ENCODE data around the gene METTL6. TPM values are rescaled to one million over a fixed set of nuclear protein-coding genes. Genes with fewer than 3 reads are reported as not detected.

METTL6 gene
- total RNA-seq, 2 donors from 2014 or later, result 12.5 to 14.8 TPM

GRCh38 chr3:15451216-15452113 is 24.1 kb upstream of the METTL6 start:
- no peak overlapping the region for H3K27ac ChIP-seq
- intact Hi-C loops (cut with DNase I), result no loop called here
- H3K9me3 ChIP-seq, result no peaks in the 10 kb centered on the region
- 93% methylated on average over 18 of the region's 18 CpGs for WGBS
- no peaks in the 10 kb centered on the region for H3K27me3 ChIP-seq (replicated peaks; ENCODE audit: insufficient read depth)
- no peak for DNase-seq (ENCODE audit: low spot score)
- no peak for TF ChIP-seq POLR2A (IDR thresholded peaks at IDR 0.05)
- no peak for TF ChIP-seq POLR2AphosphoS5 (IDR thresholded peaks at IDR 0.05)
- TF ChIP-seq CTCF (IDR thresholded peaks at IDR 0.05), result no peak
- H3K4me1 ChIP-seq (replicated peaks), result no peaks in the 10 kb centered on the region
- H3K36me3 ChIP-seq, result no peaks in the 10 kb centered on the region
- H3K4me3 ChIP-seq, result no peak overlapping the region

GRCh38 chr3:15450438-15451215 is 23.3 kb upstream of the METTL6 start:
- Histone ChIP-seq H3K27ac (no peak overlapping the region), H3K9me3 (no peaks in the 10 kb centered on the region), H3K4me3 (no peak overlapping the region), H3K36me3 (no peaks in the 10 kb centered on the region), H3K27me3 (replicated peaks; ENCODE audit: insufficient read depth) (no peaks in the 10 kb centered on the region), H3K4me1 (replicated peaks) (no peaks in the 10 kb centered on the region)
- TF ChIP-seq POLR2A (IDR thresholded peaks at IDR 0.05), result no peak
- TF ChIP-seq CTCF (IDR thresholded peaks at IDR 0.05), result no peak
- no peak for TF ChIP-seq POLR2AphosphoS5 (IDR thresholded peaks at IDR 0.05)
- WGBS, result 97% methylated on average over 12 of the region's 12 CpGs
- intact Hi-C loops (cut with DNase I), result no loop called here
- no peak for DNase-seq (ENCODE audit: low spot score)

- 95% methylated on average over 3 of the region's 3 CpGs for WGBS
- no peaks in the 10 kb centered on the region for H3K36me3 ChIP-seq
- no peak for DNase-seq (ENCODE audit: low spot score)
- TF ChIP-seq CTCF (IDR thresholded peaks at IDR 0.05) (no peak), POLR2AphosphoS5 (IDR thresholded peaks at IDR 0.05) (no peak), POLR2A (IDR thresholded peaks at IDR 0.05) (no peak)
- intact Hi-C loops (cut with DNase I), result no loop called here
- H3K4me3 ChIP-seq, result no peak overlapping the region
- H3K27me3 ChIP-seq (replicated peaks; ENCODE audit: insufficient read depth), result no peaks in the 10 kb centered on the region
- H3K4me1 ChIP-seq (replicated peaks), result no peaks in the 10 kb centered on the region
- no peak overlapping the region for H3K27ac ChIP-seq
- no peaks in the 10 kb centered on the region for H3K9me3 ChIP-seq
These were observed 22.3 kb upstream of the METTL6 start for GRCh38 chr3:15449489-15450224.

GRCh38 chr3:15443826-15444524 is 16.6 kb upstream of the METTL6 start:
- peaks cover 0 to 7% of the 10 kb centered on the region in 2 donors for H3K36me3 ChIP-seq

More at GRCh38 chr3:15443826-15444524, 16.6 kb upstream of the METTL6 start:
- Histone ChIP-seq H3K27ac (no peak overlapping the region), H3K27me3 (replicated peaks; ENCODE audit: insufficient read depth) (no peaks in the 10 kb centered on the region), H3K4me1 (replicated peaks) (no peaks in the 10 kb centered on the region), H3K9me3 (no peaks in the 10 kb centered on the region), H3K4me3 (no peak overlapping the region)
- WGBS, result 80% methylated on average over 4 of the region's 4 CpGs
- intact Hi-C loops (cut with DNase I), result no loop called here
- no peak for DNase-seq (ENCODE audit: low spot score)
- no peak for TF ChIP-seq CTCF (IDR thresholded peaks at IDR 0.05)
- TF ChIP-seq POLR2AphosphoS5 (IDR thresholded peaks at IDR 0.05), result no peak
- TF ChIP-seq POLR2A (IDR thresholded peaks at IDR 0.05), result no peak
